IMR-90 (cell line): ENCODE data around the gene QSOX2. TPM values are rescaled to one million over a fixed set of nuclear protein-coding genes. Genes with fewer than 3 reads are reported as not detected.
A peak's percentile ranks its signal among the peaks of the same experiment; 100 is the strongest.

Source experiments
- ATAC-seq: fragments of 200-7000 bp; cut with Tn5 transposase; 2 replicates; pipeline ENCODE4 v1.9.1; 2020; ENCODE audit warnings: low read depth, mild to moderate bottlenecking, moderate library complexity
- BruUV-seq: library from RNA; stranded (reverse); fragments of 400-500 nt; replicated peaks from 2 replicates; lab custom pipeline; 2021; lab: Mats Ljungman, UMichigan
- CTCF ChIA-PET: fragments of 300-600 bp; formaldehyde crosslinking; extraction: SDS; loops from one replicate; lab custom pipeline; 2021; ENCODE audit warnings: antibody characterized with exemption; lab: Yijun Ruan, JAX
- POLR2A ChIA-PET: fragments of 300-600 bp; sonication (Branson Sonifier 250); formaldehyde crosslinking; loops from one replicate; lab custom pipeline; 2022; ENCODE audit warnings: antibody characterized with exemption; ENCODE audit not compliant: unreplicated experiment; lab: Charles Lee
- DNase-seq: peaks from one replicate; pipeline ENCODE4 v3.0.0; 2013
- H2AFZ ChIP-seq: replicated peaks from 2 replicates; pipeline ENCODE3; 2013; ENCODE audit warnings: low read length, mild to moderate bottlenecking; ENCODE audit not compliant: poor library complexity
- H2AK5ac ChIP-seq: 2 replicates; pipeline ENCODE4 v1.6.1; 2013; ENCODE audit warnings: low read depth, low read length, inconsistent platforms
- H2AK9ac ChIP-seq: replicated peaks from 2 replicates; pipeline ENCODE3; 2013; ENCODE audit warnings: mild to moderate bottlenecking, low read depth, low read length, moderate library complexity; ENCODE audit not compliant: poor library complexity
- H2BK120ac ChIP-seq: 2 replicates; pipeline ENCODE4 v1.6.1; 2013; ENCODE audit warnings: low read depth, low read length, inconsistent platforms
- H2BK15ac ChIP-seq: 3 replicates; pipeline ENCODE4 v1.6.1; 2013; ENCODE audit warnings: low read depth, low read length, inconsistent platforms
- H2BK20ac ChIP-seq: 2 replicates; pipeline ENCODE4 v1.6.1; 2013; ENCODE audit warnings: low read depth, mild to moderate bottlenecking, inconsistent platforms, low read length, moderate library complexity
- H2BK5ac ChIP-seq: 2 replicates; pipeline ENCODE4 v1.6.1; 2013; ENCODE audit warnings: mild to moderate bottlenecking, low read depth, low read length, inconsistent platforms; ENCODE audit not compliant: poor library complexity, severe bottlenecking
- H3K14ac ChIP-seq: replicated peaks from 2 replicates; pipeline ENCODE4 v1.6.1; 2013; ENCODE audit warnings: low read depth, low read length, inconsistent platforms
- H3K18ac ChIP-seq: 2 replicates; pipeline ENCODE4 v1.6.1; 2013; ENCODE audit warnings: low read depth, low read length, control low read depth
- H3K23ac ChIP-seq: 2 replicates; pipeline ENCODE4 v1.6.1; 2013; ENCODE audit warnings: low read depth, low read length, inconsistent platforms
- H3K27ac ChIP-seq: 2 replicates; pipeline ENCODE4 v1.5.1; 2013; ENCODE audit warnings: mild to moderate bottlenecking, control low read depth, low read length; ENCODE audit not compliant: insufficient read depth
- H3K27me3 ChIP-seq: 2 replicates; pipeline ENCODE4 v1.6.1; 2013; ENCODE audit warnings: low read length; ENCODE audit not compliant: control insufficient read depth, insufficient read depth
- H3K36me3 ChIP-seq: 2 replicates; pipeline ENCODE4 v1.6.1; 2013; ENCODE audit warnings: low read length, mixed read lengths; ENCODE audit not compliant: control insufficient read depth, insufficient read depth
- H3K4ac ChIP-seq: 2 replicates; pipeline ENCODE4 v1.6.1; 2013; ENCODE audit warnings: low read depth, low read length, inconsistent platforms
- H3K4me1 ChIP-seq: 2 replicates; pipeline ENCODE4 v1.6.1; 2013; ENCODE audit warnings: low read length, mixed read lengths; ENCODE audit not compliant: control insufficient read depth, insufficient read depth
- H3K4me2 ChIP-seq: 2 replicates; pipeline ENCODE4 v1.6.1; 2013; ENCODE audit warnings: low read depth, mild to moderate bottlenecking, control low read depth, low read length, moderate library complexity
- H3K4me3 ChIP-seq: 2 replicates; pipeline ENCODE4 v1.5.1; 2013; ENCODE audit warnings: low read depth, mild to moderate bottlenecking, control low read depth, low read length, moderate library complexity; ENCODE audit not compliant: insufficient read depth
- H3K56ac ChIP-seq: 2 replicates; pipeline ENCODE4 v1.6.1; 2013; ENCODE audit warnings: low read length, inconsistent platforms; ENCODE audit not compliant: insufficient read depth; ENCODE audit errors: extremely low read depth
- H3K79me1 ChIP-seq, 2 experiments: 2 replicates each; pipeline ENCODE4 v1.6.1; 2013; ENCODE audit warnings: low read length in 2 of 2, inconsistent platforms in 1 of 2, low read depth in 1 of 2
- H3K9ac ChIP-seq: 2 replicates; pipeline ENCODE4 v1.6.1; 2013; ENCODE audit warnings: low read depth, low read length, control low read depth
- H3K9me1 ChIP-seq: 2 replicates; pipeline ENCODE4 v1.6.1; 2013; ENCODE audit warnings: low read length, inconsistent platforms; ENCODE audit not compliant: insufficient read depth
- H3K9me3 ChIP-seq: 2 replicates; pipeline ENCODE4 v1.6.1; 2013; ENCODE audit warnings: low read length; ENCODE audit not compliant: control insufficient read depth, insufficient read depth
- H4K20me1 ChIP-seq: 2 replicates; pipeline ENCODE4 v1.6.1; 2013; ENCODE audit warnings: low read length, inconsistent platforms; ENCODE audit not compliant: insufficient read depth
- H4K5ac ChIP-seq: 2 replicates; pipeline ENCODE4 v1.6.1; 2013; ENCODE audit warnings: mild to moderate bottlenecking, low read depth, low read length, control low read depth
- H4K8ac ChIP-seq, 2 experiments: 2 replicates each; pipeline ENCODE4 v1.6.1; 2013; ENCODE audit warnings: low read depth in 2 of 2, low read length in 2 of 2, control low read depth in 1 of 2, inconsistent platforms in 1 of 2
- H4K91ac ChIP-seq: 2 replicates; pipeline ENCODE4 v1.6.1; 2013; ENCODE audit warnings: low read depth, low read length, inconsistent platforms; ENCODE audit not compliant: insufficient read depth
- RAD21 ChIP-seq: IDR thresholded peaks from 2 replicates; pipeline ENCODE4 v1.6.1; 2012; ENCODE audit warnings: low read length, improper control_type of control experiment
- SMC3 ChIP-seq: fragments of 150-350 bp; IDR thresholded peaks from 2 replicates; pipeline ENCODE4 v1.6.1; 2016; ENCODE audit warnings: low read depth, mild to moderate bottlenecking, antibody characterized with exemption, low read length, moderate library complexity
- WGBS, 2 experiments: methylation state at CpG; one replicate each; pipeline versions ENCODE4 v1.1.5 to v1.1.7; 2013; ENCODE audit warnings: missing lambda C conversion rate in 2 of 2; ENCODE audit not compliant: insufficient read length in 1 of 2; ENCODE audit errors: extremely low coverage in 2 of 2; 5-methylcytosine and 5-hydroxymethylcytosine counted together
- dilution Hi-C: fragments of 300-500 bp; cut with HindIII; formaldehyde crosslinking; loops from one replicate; pipeline ENCODE4 v1.14.3; 2018; ENCODE audit warnings: low sequenced_read_pairs; ENCODE audit not compliant: unreplicated experiment
- in situ Hi-C: fragments of 300-500 bp; cut with MboI; formaldehyde crosslinking; loops from 3 replicates; pipeline ENCODE4 v1.14.3; 2019; ENCODE audit warnings: low sequenced_read_pairs, inconsistent platforms, mixed read lengths
- intact Hi-C: fragments of 100-400 bp; cut with micrococcal nuclease; formaldehyde crosslinking; loops from 2 replicates; pipeline ENCODE4 v1.10.0; 2022
- polyA plus RNA-seq, 3 experiments: library from polyadenylated mRNA; depleted of rRNA; stranded (reverse); fragments of >200 nt; gene quantifications; 2 replicates each; pipeline ENCODE4 v1.2.3, GENCODE V29; 2012; ENCODE audit warnings: low replicate concordance in 1 of 3
- total RNA-seq: library from RNA; depleted of rRNA; stranded (reverse); fragments of >200 nt; gene quantifications from 2 replicates; pipeline ENCODE4 v1.2.3, GENCODE V29; 2012
- TF ChIP-seq, protein P1 (sequence below): fragments of 150-350 bp; IDR thresholded peaks from 2 replicates; pipeline ENCODE4 v1.6.1; 2016; ENCODE audit warnings: low read depth, mild to moderate bottlenecking, low read length, moderate library complexity, borderline replicate concordance
- TF ChIP-seq, protein P2 (sequence below): conservative IDR thresholded peaks from 2 replicates; pipeline ENCODE4 v1.5.1; 2012; ENCODE audit warnings: mild to moderate bottlenecking, low read depth, low read length, improper control_type of control experiment

The QSOX2 gene
- total and polyA plus RNA-seq, 2 of the 4 experiments (the other 2 are of a cell fraction): 5.9 to 12.9 TPM

DNA sequence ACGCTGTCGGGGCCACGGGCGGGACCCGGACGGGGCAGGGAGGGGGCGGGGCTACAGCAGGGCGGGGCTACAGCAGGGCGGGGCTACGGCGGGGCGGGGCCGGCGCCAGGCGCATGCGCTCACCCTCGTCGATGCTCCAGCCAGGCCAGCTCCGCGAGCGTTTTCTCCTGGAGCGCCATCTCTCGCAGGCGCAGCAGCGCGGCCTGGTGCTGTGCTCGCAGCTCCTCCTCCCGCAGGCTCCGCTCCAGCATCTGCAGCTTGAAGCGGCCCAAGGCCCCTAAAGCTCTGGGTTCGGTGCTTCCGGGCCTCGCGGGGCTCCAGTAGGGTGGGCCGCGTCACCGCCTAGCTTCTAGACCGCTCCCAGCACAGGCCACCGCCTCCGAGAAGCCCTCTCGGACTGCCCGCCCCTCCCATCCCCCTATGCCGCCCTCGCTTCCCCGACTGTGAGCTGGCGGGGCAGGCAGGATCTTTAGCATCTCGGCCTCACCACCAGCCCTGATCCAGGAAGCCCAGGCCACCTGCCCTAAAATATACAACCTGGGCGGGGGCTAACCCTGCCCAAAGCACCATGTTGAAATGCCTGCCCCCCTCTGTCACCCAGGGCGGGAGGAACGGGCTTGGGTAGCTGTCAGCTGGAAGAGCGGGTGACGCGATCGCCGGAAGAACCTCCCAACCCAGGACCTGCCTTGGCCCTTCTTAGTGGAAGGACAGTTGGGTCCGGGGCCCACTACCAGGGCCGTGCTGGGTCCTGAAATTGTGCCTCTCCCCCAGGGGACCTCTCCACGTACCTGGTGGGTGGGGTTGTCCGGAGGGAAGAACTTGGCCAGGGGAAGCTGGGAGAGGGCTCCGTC lies 21.9 kb upstream of the QSOX2 start:
- Histone ChIP-seq H3K4me1 (peaks cover 3% of the 10 kb centered on the region; the same call in 1 of the 2 replicates), H3K4me2 (peak overlapping the region; percentile 88), H3K27me3 (peaks cover 17% of the 10 kb centered on the region), H3K23ac (no peak overlapping the region), H3K27ac (peak overlapping the region; percentile 41; the same call in 1 of the 2 replicates), H4K5ac (peak overlapping the region; percentile 40; the same call in 1 of the 2 replicates), H4K20me1 (no peaks in the 10 kb centered on the region), H2BK20ac (no peak overlapping the region), H3K36me3 (no peaks in the 10 kb centered on the region), H3K56ac (peak overlapping the region; percentile 64; the same call in 1 of the 2 replicates), H2BK15ac (no peak overlapping the region), H2BK5ac (no peak overlapping the region), H2AK9ac (peak overlapping the region; percentile 91), H3K79me1 (no peaks in the 10 kb centered on the region), H3K18ac (peak overlapping the region; percentile 20; the same call in 1 of the 2 replicates), H3K14ac (peak overlapping the region; percentile 81), H2AFZ (peak overlapping the region; percentile 97), H4K91ac (peak overlapping the region; percentile 37; the same call in 1 of the 2 replicates), H3K4me3 (peak overlapping the region; percentile 47), H3K4ac (peak overlapping the region; percentile 60), H3K9ac (peak overlapping the region; percentile 48), H4K8ac (peak overlapping the region; percentile 65 to 95; a peak in 3 of 4 replicates), H3K9me1 (no peaks in the 10 kb centered on the region), H2AK5ac (peak overlapping the region; percentile 33; the same call in 1 of the 2 replicates), H3K9me3 (no peaks in the 10 kb centered on the region), H2BK120ac (no peak overlapping the region; the same call in 1 of the 2 replicates)
- dilution Hi-C loops (no loop called here), intact Hi-C loops (loop anchor here (5.0 kb wide), 1 partner anchor 665 kb away; no protein-coding TSS in a partner anchor), in situ Hi-C loops (no loop called here)
- no TSS peak for BruUV-seq
- CTCF ChIA-PET: interaction anchor here (0.5 to 0.6 kb wide), 2 partner anchors 425 to 554 kb away, joined by 3 read pairs; no protein-coding TSS in a partner anchor
- POLR2A ChIA-PET: interaction anchor here (1.0 kb wide), 1 partner anchor 18 kb away, joined by 3 read pairs; no protein-coding TSS in a partner anchor
- DNase-seq: peak; percentile 78
- TF ChIP-seq, protein P1, sequence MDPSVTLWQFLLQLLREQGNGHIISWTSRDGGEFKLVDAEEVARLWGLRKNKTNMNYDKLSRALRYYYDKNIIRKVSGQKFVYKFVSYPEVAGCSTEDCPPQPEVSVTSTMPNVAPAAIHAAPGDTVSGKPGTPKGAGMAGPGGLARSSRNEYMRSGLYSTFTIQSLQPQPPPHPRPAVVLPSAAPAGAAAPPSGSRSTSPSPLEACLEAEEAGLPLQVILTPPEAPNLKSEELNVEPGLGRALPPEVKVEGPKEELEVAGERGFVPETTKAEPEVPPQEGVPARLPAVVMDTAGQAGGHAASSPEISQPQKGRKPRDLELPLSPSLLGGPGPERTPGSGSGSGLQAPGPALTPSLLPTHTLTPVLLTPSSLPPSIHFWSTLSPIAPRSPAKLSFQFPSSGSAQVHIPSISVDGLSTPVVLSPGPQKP: no peak
- peak; percentile 45 for TF ChIP-seq RAD21
- TF ChIP-seq, protein P2, sequence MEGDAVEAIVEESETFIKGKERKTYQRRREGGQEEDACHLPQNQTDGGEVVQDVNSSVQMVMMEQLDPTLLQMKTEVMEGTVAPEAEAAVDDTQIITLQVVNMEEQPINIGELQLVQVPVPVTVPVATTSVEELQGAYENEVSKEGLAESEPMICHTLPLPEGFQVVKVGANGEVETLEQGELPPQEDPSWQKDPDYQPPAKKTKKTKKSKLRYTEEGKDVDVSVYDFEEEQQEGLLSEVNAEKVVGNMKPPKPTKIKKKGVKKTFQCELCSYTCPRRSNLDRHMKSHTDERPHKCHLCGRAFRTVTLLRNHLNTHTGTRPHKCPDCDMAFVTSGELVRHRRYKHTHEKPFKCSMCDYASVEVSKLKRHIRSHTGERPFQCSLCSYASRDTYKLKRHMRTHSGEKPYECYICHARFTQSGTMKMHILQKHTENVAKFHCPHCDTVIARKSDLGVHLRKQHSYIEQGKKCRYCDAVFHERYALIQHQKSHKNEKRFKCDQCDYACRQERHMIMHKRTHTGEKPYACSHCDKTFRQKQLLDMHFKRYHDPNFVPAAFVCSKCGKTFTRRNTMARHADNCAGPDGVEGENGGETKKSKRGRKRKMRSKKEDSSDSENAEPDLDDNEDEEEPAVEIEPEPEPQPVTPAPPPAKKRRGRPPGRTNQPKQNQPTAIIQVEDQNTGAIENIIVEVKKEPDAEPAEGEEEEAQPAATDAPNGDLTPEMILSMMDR: peak; percentile 43
- peak; percentile 29 for TF ChIP-seq SMC3
- 2% methylated on average over 11 of the region's 60 CpGs; no CpG with 5 or more reads in 1 of the 2 experiments for WGBS, 2 experiments
- peak; percentile 99 for ATAC-seq
